ENCODE measurements around the gene CAAP1.
"Not testable (repeated sequence)": the region's sequence is repeated elsewhere in the genome, so short reads cannot be mapped to it uniquely, and the experiment has no call there.

Gene CAAP1

DNA sequence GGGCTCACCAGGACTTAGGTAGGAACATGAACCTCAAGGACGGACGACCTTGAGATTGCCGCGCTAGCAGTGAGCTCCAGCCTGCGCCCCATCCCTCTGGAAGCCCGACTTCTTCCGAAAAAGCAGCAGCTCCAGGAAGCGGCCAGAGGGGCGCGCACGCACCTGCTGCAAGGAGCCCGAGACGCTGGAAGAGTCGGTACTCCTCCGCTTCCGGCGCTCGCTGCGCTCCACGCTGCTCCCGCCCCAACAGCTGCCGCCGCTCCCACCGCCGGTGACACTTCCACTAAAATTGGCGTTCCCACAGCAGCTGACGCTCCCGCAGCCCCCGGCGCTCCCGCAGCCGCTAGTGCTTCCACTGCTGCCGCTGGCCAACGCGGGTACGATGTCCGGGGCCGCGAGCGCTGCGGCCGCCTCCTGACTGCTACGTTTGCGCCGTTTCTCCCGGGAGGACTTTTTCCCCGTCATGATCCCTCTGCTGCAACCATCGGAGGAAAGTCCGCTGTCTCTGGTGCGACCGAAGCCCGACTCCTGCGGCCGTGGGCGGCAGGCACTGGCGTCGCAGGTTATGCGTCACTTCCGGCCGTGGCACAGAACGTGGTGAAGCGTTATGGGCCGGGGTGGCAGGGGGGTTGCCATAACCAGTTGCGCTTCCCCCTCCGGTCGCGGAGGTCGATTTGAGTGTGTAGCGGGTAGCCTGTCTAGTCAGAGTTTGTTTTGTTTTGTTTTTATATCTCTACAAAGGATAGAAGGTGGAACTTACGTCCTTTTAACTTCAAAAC lies at the start of gene CAAP1:
Gene CAAP1, minus strand, starts transcription at position 552 of the 779 bp plus-strand sequence. Its CDS starts 87 bp downstream, at position 465.
- peak; percentile 93 for DNase-seq (ENCODE audit: low read depth)

DNA sequence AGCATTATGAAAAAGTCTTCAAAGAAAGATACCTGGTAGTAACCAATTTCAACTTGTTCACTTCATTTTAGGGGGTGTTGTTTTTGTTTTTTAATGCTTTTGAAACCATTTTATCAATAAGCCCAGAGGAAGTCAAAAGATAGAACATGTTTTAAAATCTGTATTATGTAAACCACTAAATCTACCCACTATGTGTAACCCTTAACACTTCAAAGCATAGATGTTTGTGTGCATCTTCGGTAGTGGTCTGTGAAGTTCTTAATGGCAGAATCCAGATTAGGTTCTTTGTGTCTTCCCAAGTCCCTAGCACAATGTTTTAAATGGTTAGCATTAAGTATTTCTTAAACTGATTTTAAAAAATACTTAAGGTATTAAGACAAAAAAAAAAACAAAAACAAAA lies 48.2 kb upstream of the CAAP1 start:
- DNase-seq (ENCODE audit: low read depth) = no peak

GRCh38 chr9:26939955-26940711 lies 47.5 kb upstream of the CAAP1 start:
- no peak for DNase-seq (ENCODE audit: low read depth)

- DNase-seq (ENCODE audit: low read depth) = no peak
Observed at GRCh38 chr9:26937816-26938371, 45.3 kb upstream of the CAAP1 start.

- DNase-seq (ENCODE audit: low read depth) = no peak
Observed at GRCh38 chr9:26935847-26936246, 43.2 kb upstream of the CAAP1 start.

DNA sequence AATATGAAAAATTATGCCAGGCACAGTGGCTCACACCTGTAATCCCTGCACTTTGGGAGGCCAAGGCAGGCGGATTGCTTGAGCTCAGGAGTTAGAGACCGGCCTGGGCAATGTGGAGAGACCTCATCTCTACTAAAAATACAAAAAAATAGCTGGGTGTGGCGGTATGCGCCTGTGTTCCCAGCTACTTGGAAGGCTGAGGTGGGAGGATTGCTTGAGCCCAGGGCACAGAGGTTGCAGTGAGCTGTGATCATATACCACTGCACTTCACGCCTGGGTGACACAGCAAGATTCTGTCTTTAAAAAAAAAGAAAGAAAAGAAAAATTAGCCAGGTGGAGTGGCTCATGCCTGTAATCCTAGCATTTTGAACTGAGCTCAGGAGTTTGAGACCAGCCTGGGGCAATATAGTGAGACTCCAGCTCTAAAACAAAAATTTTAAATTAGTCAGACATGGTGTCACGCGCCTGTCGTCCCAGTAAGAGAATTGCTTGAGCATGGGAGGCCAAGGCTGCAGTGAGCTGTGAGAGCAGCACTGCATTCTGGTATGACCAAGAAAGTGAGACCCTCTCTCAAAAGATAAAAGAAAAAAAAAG lies 36.4 kb upstream of the CAAP1 start:
- no peak for DNase-seq (ENCODE audit: low read depth)

GRCh38 chr9:26925609-26926008 lies 33.0 kb upstream of the CAAP1 start:
- DNase-seq (ENCODE audit: low read depth) = no peak

GRCh38 chr9:26919698-26920097 lies 27.1 kb upstream of the CAAP1 start:
- no peak for DNase-seq (ENCODE audit: low read depth)

GRCh38 chr9:26913138-26913668 lies 20.6 kb upstream of the CAAP1 start:
- DNase-seq (ENCODE audit: low read depth) = no peak

GRCh38 chr9:26904671-26905070 lies 12.1 kb upstream of the CAAP1 start:
- no peak for DNase-seq (ENCODE audit: low read depth)

GRCh38 chr9:26904070-26904469 lies 11.5 kb upstream of the CAAP1 start:
- DNase-seq (ENCODE audit: low read depth) = no peak

GRCh38 chr9:26893030-26893676 lies 551 bp upstream of the CAAP1 start:
- DNase-seq (ENCODE audit: low read depth) = no peak

DNA sequence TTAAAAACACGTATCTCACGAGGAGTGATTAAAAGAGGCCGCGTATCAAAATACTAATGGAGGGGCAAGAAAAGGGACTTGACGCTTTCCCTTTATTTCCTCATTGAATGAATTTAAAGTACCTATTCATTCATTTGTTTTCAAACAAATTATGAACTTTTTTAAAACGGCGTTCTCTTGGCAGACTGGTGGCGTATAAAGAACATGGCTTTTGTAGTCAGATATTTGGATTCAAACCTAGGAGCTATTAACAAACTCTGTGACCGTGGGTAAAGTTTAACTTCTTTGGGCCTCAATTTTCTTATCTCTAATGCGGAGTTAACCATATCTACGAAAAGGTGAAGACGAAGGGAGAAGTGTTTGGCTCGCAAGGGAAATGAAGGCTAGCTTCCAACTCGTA lies 876 bp downstream of the CAAP1 start:
- DNase-seq (ENCODE audit: low read depth) = no peak

DNA sequence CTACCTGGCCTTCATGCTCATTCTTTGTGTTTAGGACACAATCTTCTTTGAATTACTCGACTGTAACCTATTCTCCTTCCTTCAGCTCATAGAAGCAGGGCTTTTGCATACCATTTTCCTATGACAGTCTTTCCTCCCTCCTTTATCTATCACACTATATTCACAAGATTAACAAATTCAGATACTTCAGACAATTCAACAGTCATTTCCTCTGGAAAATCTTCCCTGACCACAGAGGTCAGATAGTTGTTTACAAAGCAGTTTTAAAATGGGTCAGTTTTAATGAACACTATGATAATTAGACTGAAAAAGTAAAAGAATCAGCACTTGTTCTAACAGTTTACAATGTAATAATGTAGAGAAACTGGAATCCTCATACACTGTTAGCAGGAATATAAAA lies 4.3 kb downstream of the CAAP1 start:
- DNase-seq (ENCODE audit: low read depth) = no peak

GRCh38 chr9:26882154-26882553 lies 10.4 kb downstream of the CAAP1 start:
- no peak for DNase-seq (ENCODE audit: low read depth)

DNA sequence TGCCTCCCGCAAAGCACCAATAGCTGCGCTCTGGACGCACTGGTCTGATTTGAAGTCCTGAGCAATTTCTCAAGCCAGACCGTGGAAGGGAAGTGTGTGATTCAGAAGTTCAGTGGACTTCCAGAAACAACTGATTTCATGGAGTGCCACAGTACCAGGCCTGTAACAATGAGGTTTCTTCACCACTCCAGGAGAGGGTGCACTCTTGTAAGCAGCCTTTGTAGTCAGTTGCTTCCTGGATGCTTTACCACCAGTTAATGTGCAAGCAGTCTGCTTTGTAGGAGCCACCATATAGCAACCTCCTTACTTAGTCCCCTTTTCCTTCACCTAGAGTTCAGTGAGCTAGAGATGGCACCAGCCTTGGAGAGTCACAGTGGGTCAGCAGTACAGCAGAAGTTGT lies 12.3 kb downstream of the CAAP1 start:
- no peak for DNase-seq (ENCODE audit: low read depth)

GRCh38 chr9:26875155-26875554 lies 17.4 kb downstream of the CAAP1 start:
- DNase-seq (ENCODE audit: low read depth) = not testable (repeated sequence)

- no peak for DNase-seq (ENCODE audit: low read depth)
Observed at GRCh38 chr9:26870292-26870691, 22.3 kb downstream of the CAAP1 start.

DNA sequence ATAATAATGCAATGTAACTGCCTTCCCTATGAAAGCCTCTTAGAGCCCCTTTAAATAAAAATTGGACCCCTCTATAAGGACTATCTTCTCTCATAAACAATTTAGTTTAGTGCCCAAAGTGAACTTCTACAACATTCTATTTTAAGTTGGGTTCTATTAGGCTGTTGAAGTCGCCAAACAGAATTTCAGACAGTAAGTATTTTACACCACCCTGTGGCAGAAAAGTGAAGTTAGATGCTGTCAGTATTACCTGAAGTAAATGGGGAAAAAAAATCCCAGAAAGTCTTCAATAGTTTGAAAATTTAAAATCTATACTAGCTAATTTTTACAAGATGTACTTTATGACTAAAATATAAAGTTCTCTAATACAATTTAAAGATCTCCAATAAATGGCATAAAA lies 29.5 kb downstream of the CAAP1 start:
- DNase-seq (ENCODE audit: low read depth) = no peak

- no peak for DNase-seq (ENCODE audit: low read depth)
Observed at GRCh38 chr9:26856413-26857032, 36.1 kb downstream of the CAAP1 start.

DNA sequence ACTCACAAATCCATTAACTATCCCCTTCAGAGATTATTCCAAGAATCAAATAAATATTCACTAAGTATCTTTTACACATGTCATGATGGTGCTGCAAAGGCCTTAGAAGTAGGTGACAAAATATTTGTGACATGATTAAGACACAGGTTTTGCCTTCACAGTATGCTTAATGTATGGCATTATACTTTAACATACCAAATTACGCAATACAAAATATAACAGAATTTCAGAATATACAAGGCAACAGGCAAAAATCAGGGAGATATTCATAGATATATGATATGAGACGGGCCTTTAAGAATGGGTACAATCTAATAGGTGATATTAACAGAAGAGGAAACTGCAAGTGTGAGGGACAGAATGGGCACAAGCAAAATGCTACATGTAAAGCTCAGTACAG lies 41.6 kb downstream of the CAAP1 start:
- DNase-seq (ENCODE audit: low read depth) = no peak

- DNase-seq (ENCODE audit: low read depth) = no peak
Observed at GRCh38 chr9:26833792-26834191, 58.8 kb downstream of the CAAP1 start.
